Activated CD4-positive, CD25-positive, alpha-beta regulatory T cell treated with anti-CD3 and anti-CD28 coated beads, Interleukin-2, amount 50 U/mL, for 16 hours (primary cell): ENCODE data around the gene ACTR3C.
"Not testable (repeated sequence)": the region's sequence is repeated elsewhere in the genome, so short reads cannot be mapped to it uniquely, and the experiment has no call there.

ENCODE experiments used
- DNase-seq: peaks from one replicate; pipeline ENCODE4 v3.0.0-alpha.2; 2020; ENCODE audit warnings: low read depth, low spot score

The ACTR3C gene

GRCh38 chr7:150313870-150314269, 9.5 kb downstream of the ACTR3C start:
- no peak for DNase-seq

- DNase-seq = no peak
Measured at GRCh38 chr7:150313367-150313809, 10.0 kb downstream of the ACTR3C start.

GRCh38 chr7:150312649-150313366, 10.5 kb downstream of the ACTR3C start:
- DNase-seq = not testable (repeated sequence)

GRCh38 chr7:150311711-150312110, 11.6 kb downstream of the ACTR3C start:
- DNase-seq = no peak

- no peak for DNase-seq
Measured at GRCh38 chr7:150311146-150311545, 12.2 kb downstream of the ACTR3C start.

- no peak for DNase-seq
Measured at GRCh38 chr7:150308575-150308974, 14.8 kb downstream of the ACTR3C start.

- DNase-seq = no peak
Measured at GRCh38 chr7:150307904-150308303, 15.4 kb downstream of the ACTR3C start.

GRCh38 chr7:150307129-150307528, 16.2 kb downstream of the ACTR3C start:
- no peak for DNase-seq

- not testable (repeated sequence) for DNase-seq
Measured at GRCh38 chr7:150306377-150306776, 17.0 kb downstream of the ACTR3C start.

- DNase-seq = not testable (repeated sequence)
Measured at GRCh38 chr7:150305903-150306284, 17.5 kb downstream of the ACTR3C start.

GRCh38 chr7:150305259-150305902, 18.0 kb downstream of the ACTR3C start:
- DNase-seq = not testable (repeated sequence)

GRCh38 chr7:150304499-150305258, 18.7 kb downstream of the ACTR3C start:
- not testable (repeated sequence) for DNase-seq

GRCh38 chr7:150302908-150303310, 20.4 kb downstream of the ACTR3C start:
- DNase-seq = not testable (repeated sequence)

- not testable (repeated sequence) for DNase-seq
Measured at GRCh38 chr7:150297978-150298377, 25.4 kb downstream of the ACTR3C start.

GRCh38 chr7:150296802-150297201, 26.5 kb downstream of the ACTR3C start:
- not testable (repeated sequence) for DNase-seq

GRCh38 chr7:150295614-150296013, 27.7 kb downstream of the ACTR3C start:
- not testable (repeated sequence) for DNase-seq

- DNase-seq = not testable (repeated sequence)
Measured at GRCh38 chr7:150295027-150295426, 28.3 kb downstream of the ACTR3C start.

GRCh38 chr7:150290317-150290716, 33.0 kb downstream of the ACTR3C start:
- not testable (repeated sequence) for DNase-seq

GRCh38 chr7:150288816-150289215, 34.5 kb downstream of the ACTR3C start:
- DNase-seq = not testable (repeated sequence)

- DNase-seq = not testable (repeated sequence)
Measured at GRCh38 chr7:150287815-150288214, 35.5 kb downstream of the ACTR3C start.

- not testable (repeated sequence) for DNase-seq
Measured at GRCh38 chr7:150285849-150286754, 37.2 kb downstream of the ACTR3C start.
